GM23338 (cell line): ENCODE data around the gene LARGE1. TPM values are rescaled to one million over a fixed set of nuclear protein-coding genes. Genes with fewer than 3 reads are reported as not detected.

Experiments
- ATAC-seq: fragments of 200-7000 bp; cut with Tn5 transposase; 3 replicates; pipeline ENCODE4 v1.9.1; 2020
- DNase-seq: peaks from one replicate; pipeline ENCODE4 v3.0.0-alpha.2; 2015; ENCODE audit warnings: low spot score
- H2AFZ ChIP-seq: fragments of 200-600 bp; sonication (generic); 2 replicates; pipeline ENCODE4 v1.8.0; 2016; ENCODE audit warnings: antibody characterized with exemption, mild to moderate bottlenecking, moderate library complexity
- H3F3A ChIP-seq: fragments of 200-600 bp; sonication (generic); replicated peaks from 2 replicates; pipeline ENCODE4 v1.8.0; 2017; ENCODE audit warnings: antibody characterized with exemption, mixed run types, low read depth
- H3K27ac ChIP-seq: fragments of 200-600 bp; sonication (generic); 2 replicates; pipeline ENCODE4 v1.6.1; 2016; ENCODE audit warnings: low read depth
- H3K27me3 ChIP-seq: fragments of 200-600 bp; sonication (generic); 2 replicates; pipeline ENCODE4 v1.8.0; 2016; ENCODE audit warnings: mild to moderate bottlenecking, mixed run types, moderate library complexity; ENCODE audit not compliant: insufficient read depth
- H3K36me3 ChIP-seq: fragments of 200-600 bp; sonication (generic); 2 replicates; pipeline ENCODE4 v1.8.0; 2016; ENCODE audit warnings: mild to moderate bottlenecking; ENCODE audit not compliant: insufficient read depth
- H3K4me1 ChIP-seq: fragments of 200-600 bp; sonication (generic); 2 replicates; pipeline ENCODE4 v1.8.0; 2016; ENCODE audit warnings: mild to moderate bottlenecking, moderate library complexity; ENCODE audit not compliant: insufficient read depth
- H3K4me2 ChIP-seq: fragments of 200-600 bp; sonication (generic); 2 replicates; pipeline ENCODE4 v1.7.1; 2017; ENCODE audit warnings: mixed run types
- H3K4me3 ChIP-seq: fragments of 200-600 bp; sonication (generic); 2 replicates; pipeline ENCODE4 v1.6.1; 2016; ENCODE audit warnings: mixed run types
- H3K79me2 ChIP-seq: fragments of 200-600 bp; sonication (generic); replicated peaks from 2 replicates; pipeline ENCODE4 v1.8.0; 2017; ENCODE audit warnings: mild to moderate bottlenecking; ENCODE audit not compliant: insufficient read depth
- H3K9me2 ChIP-seq: fragments of 200-600 bp; sonication (generic); 2 replicates; pipeline ENCODE4 v1.8.0; 2017; ENCODE audit not compliant: insufficient read depth
- H4K20me1 ChIP-seq: fragments of 200-600 bp; sonication (generic); replicated peaks from 2 replicates; pipeline ENCODE4 v1.8.0; 2017; ENCODE audit warnings: mild to moderate bottlenecking; ENCODE audit not compliant: insufficient read depth
- H3K27ac Mint-ChIP-seq: 2 replicates; pipeline ENCODE4 v1.8.0; 2020; ENCODE audit warnings: inconsistent platforms, mild to moderate bottlenecking, moderate library complexity, mixed read lengths
- H3K27me3 Mint-ChIP-seq: 3 replicates; pipeline ENCODE4 v1.8.0; 2022; ENCODE audit warnings: low read depth, mild to moderate bottlenecking, moderate library complexity, mixed read lengths, inconsistent platforms; ENCODE audit not compliant: insufficient read depth, poor library complexity
- H3K36me3 Mint-ChIP-seq: 3 replicates; pipeline ENCODE4 v1.8.0; 2021; ENCODE audit warnings: low read depth, mild to moderate bottlenecking, inconsistent platforms, moderate library complexity, mixed read lengths
- H3K4me1 Mint-ChIP-seq: 3 replicates; pipeline ENCODE4 v1.8.0; 2020; ENCODE audit warnings: mild to moderate bottlenecking, inconsistent platforms, mixed read lengths
- H3K4me3 Mint-ChIP-seq: 3 replicates; pipeline ENCODE4 v1.8.0; 2021; ENCODE audit warnings: moderate library complexity, mild to moderate bottlenecking, inconsistent platforms, mixed read lengths
- H3K9me3 Mint-ChIP-seq: 3 replicates; pipeline ENCODE4 v1.8.0; 2020; ENCODE audit warnings: moderate library complexity, mild to moderate bottlenecking, inconsistent platforms, mixed read lengths
- CREB1 ChIP-seq: fragments of 250-450 bp; sonication (Bioruptor Pico); IDR thresholded peaks from 2 replicates; pipeline ENCODE4 v1.5.0; 2020; ENCODE audit warnings: low read depth, mild to moderate bottlenecking, moderate library complexity
- EZH2 ChIP-seq: fragments of 200-600 bp; sonication (generic); IDR thresholded peaks from one replicate; pipeline ENCODE4 v1.8.0; 2017; ENCODE audit warnings: antibody characterized with exemption, mild to moderate bottlenecking, low read depth; ENCODE audit not compliant: unreplicated experiment
- EZH2phosphoT487 ChIP-seq: fragments of 200-600 bp; sonication (generic); IDR thresholded peaks from one replicate; pipeline ENCODE4 v1.8.1; 2018; ENCODE audit warnings: antibody characterized with exemption; ENCODE audit not compliant: unreplicated experiment
- JUNB ChIP-seq: IDR thresholded peaks from one replicate; pipeline ENCODE4 v1.6.1; 2016; ENCODE audit warnings: antibody characterized with exemption; ENCODE audit not compliant: unreplicated experiment
- NANOG ChIP-seq: IDR thresholded peaks from 2 replicates; pipeline ENCODE4 v1.6.1; 2016; ENCODE audit warnings: antibody characterized with exemption, borderline replicate concordance
- POLR2AphosphoS5 ChIP-seq: IDR thresholded peaks from 2 replicates; pipeline ENCODE4 v1.6.1; 2016; ENCODE audit warnings: antibody characterized with exemption, low read depth
- STAT1 ChIP-seq: IDR thresholded peaks from one replicate; pipeline ENCODE4 v1.6.1; 2016; ENCODE audit warnings: antibody characterized with exemption; ENCODE audit not compliant: unreplicated experiment
- ZNF114 ChIP-seq: fragments of 250-450 bp; sonication (Bioruptor Pico); IDR thresholded peaks from 2 replicates; pipeline ENCODE4 v1.5.0; 2020; ENCODE audit warnings: mild to moderate bottlenecking, moderate library complexity
- ZNF331 ChIP-seq: fragments of 250-450 bp; sonication (Bioruptor Pico); IDR thresholded peaks from 2 replicates; pipeline ENCODE4 v1.5.0; 2020; ENCODE audit warnings: low read depth, mild to moderate bottlenecking, moderate library complexity
- polyA plus RNA-seq: library from polyadenylated mRNA; unstranded; fragments of >200 nt; fragmentation: Nextera tagmentation; extraction: Ambion mirVana; gene quantifications from 2 replicates; pipeline ENCODE4 v1.2.1, GENCODE V29; 2016
- total RNA-seq: library from RNA; depleted of rRNA; stranded (reverse); fragments of >200 nt; shearing (Covaris generic); gene quantifications from 2 replicates; pipeline ENCODE4 v1.2.3, GENCODE V29; 2014
- TF ChIP-seq, protein P1 (sequence below), 2 experiments: fragments of 200-600 bp in 1 of 2; sonication (generic) in 1 of 2; conservative IDR thresholded peaks; 2 replicates each; pipeline versions ENCODE4 v1.5.1 to v1.6.1; 2016 to 2017; ENCODE audit warnings: antibody characterized with exemption in 2 of 2, low read depth in 2 of 2, mild to moderate bottlenecking in 2 of 2, moderate library complexity in 1 of 2
- TF ChIP-seq, protein P2 (sequence below): IDR thresholded peaks from one replicate; pipeline ENCODE4 v1.6.1; 2018; ENCODE audit warnings: antibody characterized with exemption; ENCODE audit not compliant: unreplicated experiment
- TF ChIP-seq, protein P3 (sequence below): fragments of 250-450 bp; sonication (Bioruptor Pico); IDR thresholded peaks from 2 replicates; pipeline ENCODE4 v1.5.0; 2020; ENCODE audit warnings: mild to moderate bottlenecking, moderate library complexity

Gene LARGE1
- total and polyA plus RNA-seq, 2 experiments from 2014 or later = 12.8 to 75.6 TPM

DNA sequence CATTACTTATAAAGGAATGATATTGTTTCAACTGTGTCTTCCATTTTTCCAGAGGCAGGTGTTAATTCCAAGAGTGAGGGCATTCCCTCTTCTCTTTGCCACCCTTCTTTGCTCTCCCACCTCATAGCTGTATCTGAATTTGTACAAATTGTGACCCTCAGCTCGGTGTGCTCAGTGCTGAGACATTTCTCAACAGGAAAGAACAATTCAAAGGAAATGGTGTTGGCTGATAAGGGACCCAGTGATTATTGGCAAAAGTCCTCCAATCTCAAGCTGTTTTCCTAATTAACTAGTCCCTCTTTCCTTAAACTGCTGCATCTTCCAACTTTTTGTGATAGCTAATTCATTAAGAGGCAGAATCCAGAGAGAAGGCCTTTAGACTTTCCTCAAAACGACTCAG lies 453.2 kb downstream of the LARGE1 start (continued):
- TF ChIP-seq, protein P1, sequence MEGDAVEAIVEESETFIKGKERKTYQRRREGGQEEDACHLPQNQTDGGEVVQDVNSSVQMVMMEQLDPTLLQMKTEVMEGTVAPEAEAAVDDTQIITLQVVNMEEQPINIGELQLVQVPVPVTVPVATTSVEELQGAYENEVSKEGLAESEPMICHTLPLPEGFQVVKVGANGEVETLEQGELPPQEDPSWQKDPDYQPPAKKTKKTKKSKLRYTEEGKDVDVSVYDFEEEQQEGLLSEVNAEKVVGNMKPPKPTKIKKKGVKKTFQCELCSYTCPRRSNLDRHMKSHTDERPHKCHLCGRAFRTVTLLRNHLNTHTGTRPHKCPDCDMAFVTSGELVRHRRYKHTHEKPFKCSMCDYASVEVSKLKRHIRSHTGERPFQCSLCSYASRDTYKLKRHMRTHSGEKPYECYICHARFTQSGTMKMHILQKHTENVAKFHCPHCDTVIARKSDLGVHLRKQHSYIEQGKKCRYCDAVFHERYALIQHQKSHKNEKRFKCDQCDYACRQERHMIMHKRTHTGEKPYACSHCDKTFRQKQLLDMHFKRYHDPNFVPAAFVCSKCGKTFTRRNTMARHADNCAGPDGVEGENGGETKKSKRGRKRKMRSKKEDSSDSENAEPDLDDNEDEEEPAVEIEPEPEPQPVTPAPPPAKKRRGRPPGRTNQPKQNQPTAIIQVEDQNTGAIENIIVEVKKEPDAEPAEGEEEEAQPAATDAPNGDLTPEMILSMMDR (conservative IDR thresholded peaks at IDR 0.05; ENCODE audit: low read depth in 2 of 2) = no peak
- TF ChIP-seq POLR2AphosphoS5 (no peak), JUNB (no peak)

DNA sequence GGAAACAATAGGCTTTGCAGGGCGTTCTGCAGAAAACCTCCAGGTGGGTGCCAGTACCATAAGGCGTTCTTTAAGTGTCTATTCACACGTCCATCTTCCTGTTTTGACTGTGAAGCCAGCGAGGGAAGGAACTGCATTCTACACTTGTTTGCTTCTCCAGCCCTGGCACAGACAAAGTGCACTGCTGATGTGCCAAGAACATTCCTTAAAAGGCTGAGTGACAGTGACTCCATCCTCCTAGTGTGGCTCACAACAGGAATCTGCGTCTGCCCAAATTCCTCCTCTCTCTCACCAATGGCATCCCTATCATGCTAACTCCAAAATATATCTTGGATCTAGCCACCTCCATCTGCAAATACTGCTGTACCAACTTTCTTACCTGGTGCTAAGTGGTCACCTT lies 454.7 kb downstream of the LARGE1 start:
- Mint-ChIP-seq H3K36me3 (peaks cover 10% of the 10 kb centered on the region), H3K4me1 (peaks cover 2% of the 10 kb centered on the region; the same call in 1 of the 3 replicates), H3K27ac (no peak overlapping the region), H3K4me3 (no peak overlapping the region), H3K27me3 (peaks cover 4% of the 10 kb centered on the region), H3K9me3 (peaks cover 10% of the 10 kb centered on the region; the same call in 2 of the 3 replicates)
- DNase-seq (no peak), ATAC-seq (no peak)
- Histone ChIP-seq H3K4me2 (no peak overlapping the region), H4K20me1 (peaks cover 26% of the 10 kb centered on the region; the same call in 1 of the 2 replicates), H2AFZ (no peak overlapping the region), H3F3A (no peaks in the 10 kb centered on the region), H3K27me3 (no peaks in the 10 kb centered on the region), H3K4me3 (no peak overlapping the region), H3K79me2 (peaks cover 8% of the 10 kb centered on the region), H3K4me1 (no peaks in the 10 kb centered on the region), H3K27ac (no peak overlapping the region), H3K36me3 (no peaks in the 10 kb centered on the region; the same call in 1 of the 2 replicates), H3K9me2 (no peaks in the 10 kb centered on the region)
- TF ChIP-seq JUNB (no peak), EZH2 (no peak), ZNF114 (CRISPR knock-in tag) (no peak), STAT1 (no peak), ZNF331 (CRISPR knock-in tag) (no peak), POLR2AphosphoS5 (no peak), NANOG (no peak), EZH2phosphoT487 (no peak), CREB1 (no peak)
- TF ChIP-seq, protein P1 (conservative IDR thresholded peaks at IDR 0.05; ENCODE audit: low read depth in 2 of 2) = no peak
- TF ChIP-seq, protein P2, sequence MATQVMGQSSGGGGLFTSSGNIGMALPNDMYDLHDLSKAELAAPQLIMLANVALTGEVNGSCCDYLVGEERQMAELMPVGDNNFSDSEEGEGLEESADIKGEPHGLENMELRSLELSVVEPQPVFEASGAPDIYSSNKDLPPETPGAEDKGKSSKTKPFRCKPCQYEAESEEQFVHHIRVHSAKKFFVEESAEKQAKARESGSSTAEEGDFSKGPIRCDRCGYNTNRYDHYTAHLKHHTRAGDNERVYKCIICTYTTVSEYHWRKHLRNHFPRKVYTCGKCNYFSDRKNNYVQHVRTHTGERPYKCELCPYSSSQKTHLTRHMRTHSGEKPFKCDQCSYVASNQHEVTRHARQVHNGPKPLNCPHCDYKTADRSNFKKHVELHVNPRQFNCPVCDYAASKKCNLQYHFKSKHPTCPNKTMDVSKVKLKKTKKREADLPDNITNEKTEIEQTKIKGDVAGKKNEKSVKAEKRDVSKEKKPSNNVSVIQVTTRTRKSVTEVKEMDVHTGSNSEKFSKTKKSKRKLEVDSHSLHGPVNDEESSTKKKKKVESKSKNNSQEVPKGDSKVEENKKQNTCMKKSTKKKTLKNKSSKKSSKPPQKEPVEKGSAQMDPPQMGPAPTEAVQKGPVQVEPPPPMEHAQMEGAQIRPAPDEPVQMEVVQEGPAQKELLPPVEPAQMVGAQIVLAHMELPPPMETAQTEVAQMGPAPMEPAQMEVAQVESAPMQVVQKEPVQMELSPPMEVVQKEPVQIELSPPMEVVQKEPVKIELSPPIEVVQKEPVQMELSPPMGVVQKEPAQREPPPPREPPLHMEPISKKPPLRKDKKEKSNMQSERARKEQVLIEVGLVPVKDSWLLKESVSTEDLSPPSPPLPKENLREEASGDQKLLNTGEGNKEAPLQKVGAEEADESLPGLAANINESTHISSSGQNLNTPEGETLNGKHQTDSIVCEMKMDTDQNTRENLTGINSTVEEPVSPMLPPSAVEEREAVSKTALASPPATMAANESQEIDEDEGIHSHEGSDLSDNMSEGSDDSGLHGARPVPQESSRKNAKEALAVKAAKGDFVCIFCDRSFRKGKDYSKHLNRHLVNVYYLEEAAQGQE = no peak
- TF ChIP-seq, protein P3, sequence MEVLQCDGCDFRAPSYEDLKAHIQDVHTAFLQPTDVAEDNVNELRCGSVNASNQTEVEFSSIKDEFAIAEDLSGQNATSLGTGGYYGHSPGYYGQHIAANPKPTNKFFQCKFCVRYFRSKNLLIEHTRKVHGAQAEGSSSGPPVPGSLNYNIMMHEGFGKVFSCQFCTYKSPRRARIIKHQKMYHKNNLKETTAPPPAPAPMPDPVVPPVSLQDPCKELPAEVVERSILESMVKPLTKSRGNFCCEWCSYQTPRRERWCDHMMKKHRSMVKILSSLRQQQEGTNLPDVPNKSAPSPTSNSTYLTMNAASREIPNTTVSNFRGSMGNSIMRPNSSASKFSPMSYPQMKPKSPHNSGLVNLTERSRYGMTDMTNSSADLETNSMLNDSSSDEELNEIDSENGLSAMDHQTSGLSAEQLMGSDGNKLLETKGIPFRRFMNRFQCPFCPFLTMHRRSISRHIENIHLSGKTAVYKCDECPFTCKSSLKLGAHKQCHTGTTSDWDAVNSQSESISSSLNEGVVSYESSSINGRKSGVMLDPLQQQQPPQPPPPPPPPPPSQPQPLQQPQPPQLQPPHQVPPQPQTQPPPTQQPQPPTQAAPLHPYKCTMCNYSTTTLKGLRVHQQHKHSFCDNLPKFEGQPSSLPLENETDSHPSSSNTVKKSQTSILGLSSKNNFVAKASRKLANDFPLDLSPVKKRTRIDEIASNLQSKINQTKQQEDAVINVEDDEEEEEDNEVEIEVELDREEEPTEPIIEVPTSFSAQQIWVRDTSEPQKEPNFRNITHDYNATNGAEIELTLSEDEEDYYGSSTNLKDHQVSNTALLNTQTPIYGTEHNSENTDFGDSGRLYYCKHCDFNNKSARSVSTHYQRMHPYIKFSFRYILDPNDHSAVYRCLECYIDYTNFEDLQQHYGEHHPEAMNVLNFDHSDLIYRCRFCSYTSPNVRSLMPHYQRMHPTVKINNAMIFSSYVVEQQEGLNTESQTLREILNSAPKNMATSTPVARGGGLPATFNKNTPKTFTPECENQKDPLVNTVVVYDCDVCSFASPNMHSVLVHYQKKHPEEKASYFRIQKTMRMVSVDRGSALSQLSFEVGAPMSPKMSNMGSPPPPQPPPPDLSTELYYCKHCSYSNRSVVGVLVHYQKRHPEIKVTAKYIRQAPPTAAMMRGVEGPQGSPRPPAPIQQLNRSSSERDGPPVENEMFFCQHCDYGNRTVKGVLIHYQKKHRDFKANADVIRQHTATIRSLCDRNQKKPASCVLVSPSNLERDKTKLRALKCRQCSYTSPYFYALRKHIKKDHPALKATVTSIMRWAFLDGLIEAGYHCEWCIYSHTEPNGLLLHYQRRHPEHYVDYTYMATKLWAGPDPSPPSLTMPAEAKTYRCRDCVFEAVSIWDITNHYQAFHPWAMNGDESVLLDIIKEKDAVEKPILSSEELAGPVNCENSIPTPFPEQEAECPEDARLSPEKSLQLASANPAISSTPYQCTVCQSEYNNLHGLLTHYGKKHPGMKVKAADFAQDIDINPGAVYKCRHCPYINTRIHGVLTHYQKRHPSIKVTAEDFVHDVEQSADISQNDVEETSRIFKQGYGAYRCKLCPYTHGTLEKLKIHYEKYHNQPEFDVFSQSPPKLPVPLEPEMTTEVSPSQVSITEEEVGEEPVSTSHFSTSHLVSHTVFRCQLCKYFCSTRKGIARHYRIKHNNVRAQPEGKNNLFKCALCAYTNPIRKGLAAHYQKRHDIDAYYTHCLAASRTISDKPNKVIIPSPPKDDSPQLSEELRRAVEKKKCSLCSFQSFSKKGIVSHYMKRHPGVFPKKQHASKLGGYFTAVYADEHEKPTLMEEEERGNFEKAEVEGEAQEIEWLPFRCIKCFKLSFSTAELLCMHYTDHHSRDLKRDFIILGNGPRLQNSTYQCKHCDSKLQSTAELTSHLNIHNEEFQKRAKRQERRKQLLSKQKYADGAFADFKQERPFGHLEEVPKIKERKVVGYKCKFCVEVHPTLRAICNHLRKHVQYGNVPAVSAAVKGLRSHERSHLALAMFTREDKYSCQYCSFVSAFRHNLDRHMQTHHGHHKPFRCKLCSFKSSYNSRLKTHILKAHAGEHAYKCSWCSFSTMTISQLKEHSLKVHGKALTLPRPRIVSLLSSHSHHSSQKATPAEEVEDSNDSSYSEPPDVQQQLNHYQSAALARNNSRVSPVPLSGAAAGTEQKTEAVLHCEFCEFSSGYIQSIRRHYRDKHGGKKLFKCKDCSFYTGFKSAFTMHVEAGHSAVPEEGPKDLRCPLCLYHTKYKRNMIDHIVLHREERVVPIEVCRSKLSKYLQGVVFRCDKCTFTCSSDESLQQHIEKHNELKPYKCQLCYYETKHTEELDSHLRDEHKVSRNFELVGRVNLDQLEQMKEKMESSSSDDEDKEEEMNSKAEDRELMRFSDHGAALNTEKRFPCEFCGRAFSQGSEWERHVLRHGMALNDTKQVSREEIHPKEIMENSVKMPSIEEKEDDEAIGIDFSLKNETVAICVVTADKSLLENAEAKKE = no peak
